HFFc6 (cell line): ENCODE data around the gene SUCO. TPM values are rescaled to one million over a fixed set of nuclear protein-coding genes. Genes with fewer than 3 reads are reported as not detected.

Source experiments
- DNase-seq: peaks from one replicate; pipeline ENCODE4 v3.0.0-alpha.2; 2018
- H3K27ac Mint-ChIP-seq: 2 replicates; pipeline ENCODE4 v1.8.0; 2020; ENCODE audit warnings: mild to moderate bottlenecking, mixed read lengths
- H3K27me3 Mint-ChIP-seq: 2 replicates; pipeline ENCODE4 v1.8.0; 2021; ENCODE audit warnings: mild to moderate bottlenecking, moderate library complexity, mixed read lengths; ENCODE audit not compliant: insufficient read depth
- H3K36me3 Mint-ChIP-seq: 2 replicates; pipeline ENCODE4 v1.8.0; 2021; ENCODE audit warnings: low read depth, mixed read lengths
- H3K4me1 Mint-ChIP-seq: 2 replicates; pipeline ENCODE4 v1.8.0; 2020; ENCODE audit warnings: low read depth, mixed read lengths
- H3K4me3 Mint-ChIP-seq: 2 replicates; pipeline ENCODE4 v1.8.0; 2020; ENCODE audit warnings: mild to moderate bottlenecking, moderate library complexity, mixed read lengths
- H3K9me3 Mint-ChIP-seq: 2 replicates; pipeline ENCODE4 v1.8.0; 2020; ENCODE audit warnings: mild to moderate bottlenecking, mixed read lengths
- CTCF ChIP-seq: fragments of 200-600 bp; sonication (generic); IDR thresholded peaks from 2 replicates; pipeline ENCODE4 v1.5.0; 2021; ENCODE audit warnings: antibody characterized with exemption, mild to moderate bottlenecking
- total RNA-seq, 6 experiments: library from RNA; stranded (reverse); fragmentation: NEBNext Ultra II Directional; extraction: Animal tissue kit (Norgen Biotek cat#: 25700); gene quantifications; 2 replicates in 1 of 6; 3 replicates in 5 of 6; pipeline ENCODE4 v1.2.3, GENCODE V29; 2021

Gene SUCO
- total RNA-seq, 6 experiments from 2014 or later, result 33.9 to 45.2 (median 37.1) TPM

GRCh38 chr1:172510479-172510878 lies 22.5 kb upstream of the SUCO start:
- no peak overlapping the region for H3K27ac Mint-ChIP-seq
- no peak overlapping the region for H3K4me3 Mint-ChIP-seq
- no peaks in the 10 kb centered on the region for H3K36me3 Mint-ChIP-seq
- H3K4me1 Mint-ChIP-seq, result peaks cover 26% of the 10 kb centered on the region
- H3K27me3 Mint-ChIP-seq, result no peaks in the 10 kb centered on the region
- no peak for TF ChIP-seq CTCF
- no peaks in the 10 kb centered on the region for H3K9me3 Mint-ChIP-seq
- no peak for DNase-seq

- Mint-ChIP-seq H3K27ac (no peak overlapping the region), H3K27me3 (no peaks in the 10 kb centered on the region; the same call in 1 of the 2 replicates), H3K4me3 (no peak overlapping the region), H3K4me1 (peaks cover 26% of the 10 kb centered on the region), H3K9me3 (no peaks in the 10 kb centered on the region), H3K36me3 (no peaks in the 10 kb centered on the region)
- no peak for DNase-seq
- no peak for TF ChIP-seq CTCF
Observed at GRCh38 chr1:172512591-172512990, 20.4 kb upstream of the SUCO start.

GRCh38 chr1:172513479-172513878 lies 19.5 kb upstream of the SUCO start:
- no peak overlapping the region for H3K4me3 Mint-ChIP-seq
- H3K27me3 Mint-ChIP-seq, result no peaks in the 10 kb centered on the region; the same call in 1 of the 2 replicates
- 0 out of 2 replicates have a peak overlapping the region, but pooled peaks have one; percentile 14 for H3K27ac Mint-ChIP-seq
- peak; percentile 55 for DNase-seq
- H3K4me1 Mint-ChIP-seq, result peaks cover 26% of the 10 kb centered on the region
- no peaks in the 10 kb centered on the region for H3K9me3 Mint-ChIP-seq
- H3K36me3 Mint-ChIP-seq, result no peaks in the 10 kb centered on the region
- no peak for TF ChIP-seq CTCF

- H3K27me3 Mint-ChIP-seq, result no peaks in the 10 kb centered on the region; the same call in 1 of the 2 replicates
- no peak for DNase-seq
- no peaks in the 10 kb centered on the region for H3K36me3 Mint-ChIP-seq
- H3K9me3 Mint-ChIP-seq, result no peaks in the 10 kb centered on the region
- no peak overlapping the region for H3K27ac Mint-ChIP-seq
- no peak overlapping the region for H3K4me3 Mint-ChIP-seq
- H3K4me1 Mint-ChIP-seq, result peaks cover 26% of the 10 kb centered on the region
- TF ChIP-seq CTCF, result no peak
Observed at GRCh38 chr1:172514108-172514507, 18.8 kb upstream of the SUCO start.

GRCh38 chr1:172515436-172515835 lies 17.5 kb upstream of the SUCO start:
- DNase-seq, result no peak
- no peak for TF ChIP-seq CTCF
- Mint-ChIP-seq H3K36me3 (no peaks in the 10 kb centered on the region), H3K4me3 (no peak overlapping the region), H3K4me1 (peaks cover 26% of the 10 kb centered on the region), H3K27me3 (no peaks in the 10 kb centered on the region; the same call in 1 of the 2 replicates), H3K27ac (no peak overlapping the region), H3K9me3 (no peaks in the 10 kb centered on the region)

- no peaks in the 10 kb centered on the region for H3K9me3 Mint-ChIP-seq
- no peaks in the 10 kb centered on the region for H3K36me3 Mint-ChIP-seq
- no peak for DNase-seq
- no peak overlapping the region for H3K4me3 Mint-ChIP-seq
- H3K27me3 Mint-ChIP-seq, result no peaks in the 10 kb centered on the region; the same call in 1 of the 2 replicates
- no peak overlapping the region for H3K27ac Mint-ChIP-seq
- no peak for TF ChIP-seq CTCF
- H3K4me1 Mint-ChIP-seq, result peaks cover 26% of the 10 kb centered on the region
Observed at GRCh38 chr1:172515927-172516326, 17.0 kb upstream of the SUCO start.
